NCI-H526 treated with DMSO at 0.1 percent for 48 hours (cell line): ENCODE data around the gene CRADD.
"Not testable (repeated sequence)": the region's sequence is repeated elsewhere in the genome, so short reads cannot be mapped to it uniquely, and the experiment has no call there.

ENCODE experiments used
- DNase-seq: peaks from one replicate; lab custom pipeline; 2025; lab: John Stamatoyannopoulos, UW

CRADD gene

GRCh38 chr12:93901739-93902138, 224.6 kb downstream of the CRADD start:
- DNase-seq = no peak

- DNase-seq = no peak
Measured at GRCh38 chr12:93902192-93902591, 225.0 kb downstream of the CRADD start.

- no peak for DNase-seq
Measured at GRCh38 chr12:93902736-93903562, 225.8 kb downstream of the CRADD start.

- peak; percentile 25 for DNase-seq
Measured at GRCh38 chr12:93904124-93904523, 226.9 kb downstream of the CRADD start.

GRCh38 chr12:93908264-93908663, 231.1 kb downstream of the CRADD start:
- no peak for DNase-seq

GRCh38 chr12:93908846-93909567, 231.8 kb downstream of the CRADD start:
- DNase-seq = no peak

- no peak for DNase-seq
Measured at GRCh38 chr12:93911396-93911795, 234.2 kb downstream of the CRADD start.

- DNase-seq = no peak
Measured at GRCh38 chr12:93912086-93912733, 235.0 kb downstream of the CRADD start.

GRCh38 chr12:93913845-93914244, 236.7 kb downstream of the CRADD start:
- no peak for DNase-seq

- DNase-seq = no peak
Measured at GRCh38 chr12:93914281-93914680, 237.1 kb downstream of the CRADD start.

- no peak for DNase-seq
Measured at GRCh38 chr12:93915411-93915810, 238.2 kb downstream of the CRADD start.

- DNase-seq = no peak
Measured at GRCh38 chr12:93916402-93916801, 239.2 kb downstream of the CRADD start.

GRCh38 chr12:93918262-93918661, 241.1 kb downstream of the CRADD start:
- no peak for DNase-seq

- no peak for DNase-seq
Measured at GRCh38 chr12:93918900-93919299, 241.7 kb downstream of the CRADD start.

GRCh38 chr12:93921521-93921920, 244.3 kb downstream of the CRADD start:
- no peak for DNase-seq

GRCh38 chr12:93922583-93923006, 245.4 kb downstream of the CRADD start:
- DNase-seq = no peak

GRCh38 chr12:93924367-93924766, 247.2 kb downstream of the CRADD start:
- DNase-seq = no peak

- no peak for DNase-seq
Measured at GRCh38 chr12:93925585-93926205, 248.5 kb downstream of the CRADD start.

- no peak for DNase-seq
Measured at GRCh38 chr12:93926237-93926636, 249.1 kb downstream of the CRADD start.

- not testable (repeated sequence) for DNase-seq
Measured at GRCh38 chr12:93929081-93929480, 251.9 kb downstream of the CRADD start.

GRCh38 chr12:93937812-93938211, 260.6 kb downstream of the CRADD start:
- DNase-seq = no peak

- no peak for DNase-seq
Measured at GRCh38 chr12:93938317-93938716, 261.1 kb downstream of the CRADD start.
